SH-SY5Y (cell line): Measurements from ENCODE around the gene TTC23L.

Experiments
- GATA2 ChIP-seq: IDR thresholded peaks from 2 replicates; pipeline ENCODE4 v1.6.1; 2011; ENCODE audit warnings: mild to moderate bottlenecking, low read depth, low read length
- GATA3 ChIP-seq: IDR thresholded peaks from 2 replicates; pipeline ENCODE4 v1.6.1; 2011; ENCODE audit warnings: low read depth, mild to moderate bottlenecking, low read length, moderate library complexity

DNA sequence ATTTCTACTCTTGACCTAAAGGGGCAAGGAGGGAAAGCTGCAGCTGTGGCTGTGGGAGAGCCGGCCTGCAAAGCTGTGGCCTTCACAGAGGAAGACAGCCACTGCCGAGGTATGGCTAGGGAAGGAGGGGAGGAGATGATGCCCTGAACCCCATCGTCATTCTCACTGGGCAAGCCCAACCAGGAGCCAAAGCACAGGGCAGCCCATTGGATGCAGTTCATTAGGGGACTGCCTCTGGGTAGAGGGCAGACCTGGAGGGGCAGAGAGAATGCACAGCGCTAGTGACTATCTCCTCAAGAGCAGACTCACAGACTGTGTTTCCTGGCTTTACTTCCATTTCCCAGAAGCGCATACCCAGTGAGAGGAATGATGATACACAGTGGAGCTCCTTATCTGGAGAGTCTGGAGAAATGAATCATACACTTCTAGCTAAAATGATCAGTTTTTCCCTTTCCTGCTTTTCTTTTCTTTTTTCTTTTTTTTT, 47.2 kb upstream of the TTC23L start:
- TF ChIP-seq GATA2: no peak
- TF ChIP-seq GATA3: no peak
